ENCODE data around the gene ZNF468.
"Not testable (repeated sequence)": the region's sequence is repeated elsewhere in the genome, so short reads cannot be mapped to it uniquely, and the experiment has no call there.

ZNF468 gene

GRCh38 chr19:52823676-52824075 lies 33.7 kb downstream of the ZNF468 start:
- no peak for DNase-seq

GRCh38 chr19:52821204-52821960 lies 36.0 kb downstream of the ZNF468 start, which contains the start of gene ZNF28:
ZNF28 (minus strand) TSS chr19:52821633; CDS start chr19:52817958, 3,675 bp downstream.
- not testable (repeated sequence) for DNase-seq

GRCh38 chr19:52820472-52821203 lies 36.8 kb downstream of the ZNF468 start:
- DNase-seq = not testable (repeated sequence)

- no peak for DNase-seq
Observed at GRCh38 chr19:52809801-52810200, 47.6 kb downstream of the ZNF468 start.

- not testable (repeated sequence) for DNase-seq
Observed at GRCh38 chr19:52799950-52800640, 57.3 kb downstream of the ZNF468 start.

GRCh38 chr19:52789440-52789839 lies 68.0 kb downstream of the ZNF468 start:
- no peak for DNase-seq

Measured in cortex of kidney (tissue), 1 donor.